Measurements from ENCODE around the gene CHP1. TPM values are rescaled to one million over a fixed set of nuclear protein-coding genes. Genes with fewer than 3 reads are reported as not detected.
"Not testable (repeated sequence)": the region's sequence is repeated elsewhere in the genome, so short reads cannot be mapped to it uniquely, and the experiment has no call there.

CHP1 gene
- 32.1 and 37.2 TPM in 2 replicates for polyA plus RNA-seq (2014; cell fraction: cytosol; rRNA removed)
- 7.8 and 14.0 TPM in 2 replicates for polyA plus RNA-seq (2014; cell fraction: nucleus; rRNA removed)

DNA sequence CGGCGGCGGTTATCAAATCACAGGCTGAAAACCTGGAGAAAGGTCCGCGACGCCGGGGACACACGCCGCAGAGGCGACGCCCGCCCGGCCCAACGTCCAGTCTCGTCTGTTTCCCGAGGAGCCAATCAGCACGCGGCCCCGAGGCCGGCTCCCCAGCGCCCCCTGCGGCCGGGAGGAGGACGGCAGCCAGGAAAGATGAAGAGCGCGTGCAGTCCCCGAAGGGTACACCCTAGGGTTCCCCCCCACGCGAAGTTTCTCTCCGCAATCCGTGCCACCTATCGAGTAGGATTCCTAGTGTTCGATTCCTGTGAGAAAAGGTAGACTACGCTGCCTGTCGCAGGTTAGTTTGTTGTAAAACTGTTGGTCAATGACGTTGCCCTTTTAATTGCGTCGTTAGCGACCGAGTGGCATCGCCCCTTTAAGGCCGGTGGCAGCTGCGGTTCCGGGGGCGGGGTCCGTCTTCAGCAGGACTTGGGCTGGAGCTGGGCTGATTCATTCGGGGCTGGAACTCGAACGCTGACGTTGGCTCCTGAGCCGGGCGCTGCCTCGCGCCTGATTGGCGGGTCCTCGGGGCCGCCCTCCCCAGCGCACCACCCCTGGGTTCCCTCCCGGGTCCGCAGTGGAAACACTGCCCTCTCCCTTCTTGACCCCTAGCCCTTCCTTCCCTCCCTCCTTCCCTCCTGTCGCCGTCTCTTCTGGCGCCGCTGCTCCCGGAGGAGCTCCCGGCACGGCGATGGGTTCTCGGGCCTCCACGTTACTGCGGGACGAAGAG lies at the start of gene CHP1, which contains the start of gene EXD1:
CHP1 (plus strand) TSS at position 619 of the 772 bp plus-strand sequence; CDS start at position 734, 115 bp downstream.
EXD1 (minus strand) TSS at position 108 of the 772 bp plus-strand sequence. CDS start 4,182 bp downstream, outside the sequence.
- DNase-seq (ENCODE audit: low spot score): peak; percentile 95

GRCh38 chr15:41182266-41182665 lies 48.8 kb upstream of the CHP1 start:
- no peak for DNase-seq (ENCODE audit: low spot score)

GRCh38 chr15:41183581-41183980 lies 47.5 kb upstream of the CHP1 start:
- DNase-seq (ENCODE audit: low spot score): no peak

- DNase-seq (ENCODE audit: low spot score): no peak
These were observed 36.6 kb upstream of the CHP1 start for GRCh38 chr15:41194444-41194843.

- no peak for DNase-seq (ENCODE audit: low spot score)
These were observed 31.6 kb upstream of the CHP1 start for GRCh38 chr15:41199470-41199869.

GRCh38 chr15:41203395-41203794 lies 27.7 kb upstream of the CHP1 start:
- no peak for DNase-seq (ENCODE audit: low spot score)

GRCh38 chr15:41205315-41205714 lies 25.8 kb upstream of the CHP1 start:
- no peak for DNase-seq (ENCODE audit: low spot score)

- DNase-seq (ENCODE audit: low spot score): no peak
These were observed 23.2 kb upstream of the CHP1 start for GRCh38 chr15:41207687-41208448.

DNA sequence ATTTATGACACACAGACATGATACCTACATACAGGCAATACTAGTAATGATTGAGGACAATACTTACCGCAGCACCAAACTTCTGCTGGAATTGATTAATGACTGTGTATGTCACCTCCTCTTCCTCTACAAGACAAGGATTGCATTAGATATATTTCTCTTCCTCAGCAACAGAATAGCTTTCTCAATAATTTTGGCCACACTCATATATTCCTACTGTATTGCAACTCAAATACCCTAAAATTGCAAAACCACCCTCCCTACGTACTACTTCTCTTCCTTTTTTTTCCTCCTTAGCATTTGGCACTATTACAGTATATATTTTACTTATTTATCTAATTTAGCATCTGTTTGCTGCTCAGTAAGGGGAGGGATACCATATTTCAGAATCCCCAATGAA lies 15.4 kb upstream of the CHP1 start:
- no peak for DNase-seq (ENCODE audit: low spot score)

GRCh38 chr15:41218851-41219250 lies 12.2 kb upstream of the CHP1 start:
- no peak for DNase-seq (ENCODE audit: low spot score)

- DNase-seq (ENCODE audit: low spot score): no peak
These were observed 11.7 kb upstream of the CHP1 start for GRCh38 chr15:41219381-41219780.

- no peak for DNase-seq (ENCODE audit: low spot score)
These were observed 771 bp upstream of the CHP1 start for GRCh38 chr15:41230345-41230649.

GRCh38 chr15:41231422-41232226 lies 556 bp downstream of the CHP1 start:
- DNase-seq (ENCODE audit: low spot score): no peak

GRCh38 chr15:41233367-41233771 lies 2.3 kb downstream of the CHP1 start:
- DNase-seq (ENCODE audit: low spot score): no peak

- not testable (repeated sequence) for DNase-seq (ENCODE audit: low spot score)
These were observed 4.2 kb downstream of the CHP1 start for GRCh38 chr15:41235228-41235627.

DNA sequence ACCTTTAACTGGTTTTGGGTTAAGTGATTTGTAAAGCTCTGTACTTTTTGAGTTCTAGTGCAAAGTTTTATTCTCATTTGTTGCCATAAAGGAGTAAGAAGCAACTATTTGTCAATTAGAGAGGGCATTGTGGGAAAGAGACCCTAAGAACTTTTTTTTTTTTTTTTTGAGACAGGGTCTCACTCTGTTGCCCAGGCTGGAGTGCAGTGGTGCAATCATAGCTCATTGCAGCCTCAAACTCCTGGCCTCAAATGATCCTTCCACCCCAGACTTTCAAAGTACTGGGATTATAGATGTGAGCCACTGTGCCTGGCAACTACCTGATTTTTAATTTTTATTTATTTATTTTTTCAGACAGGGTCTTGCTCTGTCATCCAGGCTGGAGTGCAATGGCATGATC lies 4.9 kb downstream of the CHP1 start:
- DNase-seq (ENCODE audit: low spot score): no peak

- no peak for DNase-seq (ENCODE audit: low spot score)
These were observed 7.0 kb downstream of the CHP1 start for GRCh38 chr15:41238100-41238499.

DNA sequence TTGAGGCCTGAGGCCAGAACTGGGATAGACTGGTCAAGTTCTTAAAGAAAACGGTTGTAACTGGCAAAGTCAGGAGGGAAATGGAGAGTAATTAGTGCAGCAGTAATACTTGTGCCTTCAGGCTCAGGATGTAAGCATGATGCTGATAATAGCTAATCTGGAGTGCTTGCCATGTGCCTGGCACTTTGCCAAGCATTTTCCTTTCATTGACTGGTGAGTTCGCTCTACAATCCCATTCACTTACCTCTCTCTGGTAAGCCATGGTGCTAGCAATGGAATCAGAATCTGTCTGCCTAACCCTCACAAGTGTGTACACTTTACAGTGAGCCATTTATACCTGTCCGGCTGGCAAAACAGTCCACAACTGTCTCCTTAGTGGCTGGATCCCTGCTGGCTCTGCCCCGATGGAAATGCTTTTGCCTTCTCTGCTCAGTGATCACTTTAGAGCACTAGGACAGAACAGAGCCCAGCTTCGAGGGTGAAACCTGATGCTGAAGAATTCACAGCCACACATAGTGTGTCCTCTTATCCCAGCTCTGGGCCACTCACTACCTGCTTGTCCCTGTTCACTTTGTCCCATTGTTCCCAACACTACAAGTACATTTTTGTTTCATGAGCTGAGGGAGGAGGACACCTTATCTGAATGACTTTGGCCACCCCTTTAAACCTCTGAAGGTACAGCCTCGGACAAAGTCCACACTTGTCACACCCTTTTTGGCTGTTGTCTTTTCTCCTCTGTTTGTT lies 10.3 kb downstream of the CHP1 start:
- DNase-seq (ENCODE audit: low spot score): no peak

DNA sequence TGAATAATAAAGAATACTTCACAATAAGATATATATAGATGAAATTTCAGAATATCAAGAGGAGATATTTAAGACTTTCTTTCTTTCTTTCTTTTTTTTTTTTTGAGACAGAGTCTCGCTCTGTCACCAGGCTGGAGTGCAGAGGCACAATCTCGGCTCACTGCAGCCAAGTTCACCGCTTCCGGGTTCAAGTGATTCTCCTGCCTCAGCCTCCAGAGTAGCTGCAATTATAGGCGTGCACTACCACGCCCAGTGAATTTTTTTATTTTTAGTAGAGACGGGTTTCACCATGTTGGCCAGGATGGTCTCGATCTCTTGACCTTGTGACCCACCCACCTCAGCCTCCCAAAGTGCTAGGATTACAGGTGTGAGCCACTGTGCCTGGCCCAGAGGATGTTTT lies 19.7 kb downstream of the CHP1 start:
- DNase-seq (ENCODE audit: low spot score): not testable (repeated sequence)

GRCh38 chr15:41251411-41251810 lies 20.3 kb downstream of the CHP1 start:
- DNase-seq (ENCODE audit: low spot score): no peak

- no peak for DNase-seq (ENCODE audit: low spot score)
These were observed 23.5 kb downstream of the CHP1 start for GRCh38 chr15:41254560-41254959.
